Esophagus squamous epithelium (tissue), 5 donors: Measurements from ENCODE around the gene CREG1. TPM values are rescaled to one million over a fixed set of nuclear protein-coding genes. Genes with fewer than 3 reads are reported as not detected.

ENCODE experiments used
- DNase-seq: peaks from one replicate; lab custom pipeline; 2025; lab: John Stamatoyannopoulos, UW
- H3K27ac ChIP-seq, 4 donors: fragments of 200-600 bp; sonication (generic); one replicate each; pipeline ENCODE4 v1.5.1; 2016 to 2019; ENCODE audit warnings: mild to moderate bottlenecking in 1 of 4
- H3K27me3 ChIP-seq, 4 donors: fragments of 200-600 bp; sonication (generic); 1 replicate in 3 of 4; 2 replicates in 1 of 4; pipeline versions ENCODE4 v1.5.1 to v1.6.0; 2017 to 2021; ENCODE audit warnings: antibody characterized with exemption in 1 of 4
- H3K36me3 ChIP-seq, 3 donors: fragments of 200-600 bp; sonication (generic); one replicate each; pipeline ENCODE4 v1.5.1; 2016 to 2019
- H3K4me1 ChIP-seq, 3 donors: fragments of 200-600 bp; sonication (generic); one replicate each; pipeline ENCODE4 v1.5.1; 2017 to 2019
- H3K4me3 ChIP-seq, 4 donors: fragments of 200-600 bp; sonication (generic); 1 replicate in 3 of 4; 2 replicates in 1 of 4; pipeline ENCODE4 v1.5.1; 2016 to 2019; ENCODE audit warnings: mild to moderate bottlenecking in 2 of 4, moderate library complexity in 1 of 4
- H3K9me3 ChIP-seq, 3 donors: fragments of 200-600 bp; sonication (generic); one replicate each; pipeline ENCODE4 v1.5.1; 2016 to 2019
- POLR2A ChIP-seq, 4 donors: fragments of 450-650 bp; IDR thresholded peaks; one replicate each; pipeline ENCODE4 v1.6.1; 2017; ENCODE audit warnings: antibody characterized with exemption in 4 of 4, mild to moderate bottlenecking in 4 of 4, moderate library complexity in 3 of 4
- WGBS, 2 donors: methylation state at CpG; one replicate each; pipeline ENCODE4 v1.1.5; 2018; 5-methylcytosine and 5-hydroxymethylcytosine counted together
- intact Hi-C: fragments of 100-400 bp; cut with DNase I; formaldehyde crosslinking; loops from one replicate; pipeline ENCODE4 v1.15.0; 2022
- total RNA-seq, 4 donors: library from RNA; depleted of rRNA; stranded (reverse); fragments of >200 nt; gene quantifications; one replicate each; pipeline ENCODE4 v1.1.0, GENCODE V29; 2016
- TF ChIP-seq, protein P1 (sequence below), 6 experiments: fragments of 450-650 bp in 4 of 6; fragments of 200-600 bp in 2 of 6; sonication (generic) in 2 of 6; IDR thresholded peaks; one replicate each; pipeline ENCODE4 v1.5.1; 2016 to 2019; ENCODE audit warnings: antibody characterized with exemption in 6 of 6, mild to moderate bottlenecking in 4 of 6, moderate library complexity in 4 of 6
- donor health status: DM: yes; HTN: yes; CAD: no.

CREG1 gene
- total RNA-seq, 4 donors from 2014 or later: 110 to 203 (median 175) TPM

GRCh38 chr1:167501515-167502191 is 51.9 kb downstream of the CREG1 start:
- Histone ChIP-seq H3K27ac (no peak overlapping the region), H3K9me3 (no peaks in the 10 kb centered on the region), H3K36me3 (no peaks in the 10 kb centered on the region), H3K27me3 (peaks cover 0 to 36% (median 0%) of the 10 kb centered on the region in 4 donors), H3K4me1 (peaks cover 0 to 18% (median 0%) of the 10 kb centered on the region in 3 donors), H3K4me3 (no peak overlapping the region)
- intact Hi-C loops: no loop called here
- WGBS, 2 donors: 67 to 80% methylated on average over 8 to 9 of the region's 10 CpGs
- TF ChIP-seq POLR2A (IDR thresholded peaks at IDR 0.05): no peak
- TF ChIP-seq, protein P1, sequence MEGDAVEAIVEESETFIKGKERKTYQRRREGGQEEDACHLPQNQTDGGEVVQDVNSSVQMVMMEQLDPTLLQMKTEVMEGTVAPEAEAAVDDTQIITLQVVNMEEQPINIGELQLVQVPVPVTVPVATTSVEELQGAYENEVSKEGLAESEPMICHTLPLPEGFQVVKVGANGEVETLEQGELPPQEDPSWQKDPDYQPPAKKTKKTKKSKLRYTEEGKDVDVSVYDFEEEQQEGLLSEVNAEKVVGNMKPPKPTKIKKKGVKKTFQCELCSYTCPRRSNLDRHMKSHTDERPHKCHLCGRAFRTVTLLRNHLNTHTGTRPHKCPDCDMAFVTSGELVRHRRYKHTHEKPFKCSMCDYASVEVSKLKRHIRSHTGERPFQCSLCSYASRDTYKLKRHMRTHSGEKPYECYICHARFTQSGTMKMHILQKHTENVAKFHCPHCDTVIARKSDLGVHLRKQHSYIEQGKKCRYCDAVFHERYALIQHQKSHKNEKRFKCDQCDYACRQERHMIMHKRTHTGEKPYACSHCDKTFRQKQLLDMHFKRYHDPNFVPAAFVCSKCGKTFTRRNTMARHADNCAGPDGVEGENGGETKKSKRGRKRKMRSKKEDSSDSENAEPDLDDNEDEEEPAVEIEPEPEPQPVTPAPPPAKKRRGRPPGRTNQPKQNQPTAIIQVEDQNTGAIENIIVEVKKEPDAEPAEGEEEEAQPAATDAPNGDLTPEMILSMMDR (IDR thresholded peaks at IDR 0.05): no peak
- no peak for DNase-seq

DNA sequence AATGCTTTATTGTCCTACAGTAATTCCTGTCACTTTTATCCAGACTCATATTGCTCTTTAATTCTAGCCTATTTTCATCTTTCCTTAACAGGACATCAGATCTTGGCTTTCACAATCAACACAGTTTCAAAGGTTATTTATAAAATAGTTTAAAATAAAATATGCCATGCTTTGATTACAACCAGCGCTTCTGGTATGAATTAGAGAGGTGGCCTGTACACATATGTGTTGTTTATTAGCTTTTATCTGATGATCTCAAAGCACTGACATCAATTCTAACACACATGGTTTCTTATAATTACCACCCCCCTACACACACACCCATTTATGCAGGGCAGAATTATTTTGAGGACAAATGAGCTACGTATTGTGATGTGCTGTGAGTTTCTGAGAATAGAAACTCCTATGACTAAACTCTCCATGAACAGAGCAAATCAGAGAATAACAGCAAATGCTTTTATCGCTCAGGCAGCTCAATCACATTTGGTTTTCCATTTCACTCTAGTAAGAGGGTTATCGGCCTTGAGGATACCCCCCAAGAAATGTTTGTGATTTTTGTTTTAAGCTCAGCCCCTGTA is 53.2 kb downstream of the CREG1 start:
- TF ChIP-seq, protein P1 (IDR thresholded peaks at IDR 0.05): no peak
- no peak for TF ChIP-seq POLR2A (IDR thresholded peaks at IDR 0.05)
- no peak for DNase-seq
- Histone ChIP-seq H3K4me1 (peaks cover 0 to 18% (median 0%) of the 10 kb centered on the region in 3 donors), H3K27ac (no peak overlapping the region), H3K27me3 (peaks cover 0 to 47% (median 0%) of the 10 kb centered on the region in 4 donors), H3K4me3 (no peak overlapping the region), H3K36me3 (no peaks in the 10 kb centered on the region), H3K9me3 (no peaks in the 10 kb centered on the region)
- intact Hi-C loops: no loop called here
- WGBS, 2 donors: 70 to 84% methylated on average over 4 of the region's 4 CpGs

GRCh38 chr1:167499664-167500101 is 53.9 kb downstream of the CREG1 start:
- no peak for DNase-seq
- Histone ChIP-seq H3K27me3 (peaks cover 0 to 53% (median 0%) of the 10 kb centered on the region in 4 donors), H3K4me1 (peaks cover 0 to 18% (median 0%) of the 10 kb centered on the region in 3 donors), H3K36me3 (no peaks in the 10 kb centered on the region), H3K4me3 (no peak overlapping the region), H3K27ac (no peak overlapping the region), H3K9me3 (no peaks in the 10 kb centered on the region)
- no peak for TF ChIP-seq POLR2A (IDR thresholded peaks at IDR 0.05)
- TF ChIP-seq, protein P1 (IDR thresholded peaks at IDR 0.05): no peak
- 47 to 48% methylated on average over 3 of the region's 3 CpGs for WGBS, 2 donors
- intact Hi-C loops: no loop called here

GRCh38 chr1:167499106-167499505 is 54.5 kb downstream of the CREG1 start:
- TF ChIP-seq, protein P1 (IDR thresholded peaks at IDR 0.05): no peak
- TF ChIP-seq POLR2A (IDR thresholded peaks at IDR 0.05): no peak
- intact Hi-C loops: no loop called here
- 34 to 60% methylated on average over 4 of the region's 4 CpGs for WGBS, 2 donors

More at GRCh38 chr1:167499106-167499505, 54.5 kb downstream of the CREG1 start:
- Histone ChIP-seq H3K27me3 (peaks cover 0 to 54% (median 0%) of the 10 kb centered on the region in 4 donors), H3K4me1 (peaks cover 0 to 18% (median 0%) of the 10 kb centered on the region in 3 donors), H3K4me3 (no peak overlapping the region), H3K9me3 (no peaks in the 10 kb centered on the region), H3K36me3 (no peaks in the 10 kb centered on the region), H3K27ac (no peak overlapping the region)
- no peak for DNase-seq
